Measurements from ENCODE around the gene DUSP15. TPM values are rescaled to one million over a fixed set of nuclear protein-coding genes. Genes with fewer than 3 reads are reported as not detected.
"Not testable (repeated sequence)": the region's sequence is repeated elsewhere in the genome, so short reads cannot be mapped to it uniquely, and the experiment has no call there.

DUSP15 gene
- total RNA-seq, 2 experiments from 2014 or later, result not detected

DNA sequence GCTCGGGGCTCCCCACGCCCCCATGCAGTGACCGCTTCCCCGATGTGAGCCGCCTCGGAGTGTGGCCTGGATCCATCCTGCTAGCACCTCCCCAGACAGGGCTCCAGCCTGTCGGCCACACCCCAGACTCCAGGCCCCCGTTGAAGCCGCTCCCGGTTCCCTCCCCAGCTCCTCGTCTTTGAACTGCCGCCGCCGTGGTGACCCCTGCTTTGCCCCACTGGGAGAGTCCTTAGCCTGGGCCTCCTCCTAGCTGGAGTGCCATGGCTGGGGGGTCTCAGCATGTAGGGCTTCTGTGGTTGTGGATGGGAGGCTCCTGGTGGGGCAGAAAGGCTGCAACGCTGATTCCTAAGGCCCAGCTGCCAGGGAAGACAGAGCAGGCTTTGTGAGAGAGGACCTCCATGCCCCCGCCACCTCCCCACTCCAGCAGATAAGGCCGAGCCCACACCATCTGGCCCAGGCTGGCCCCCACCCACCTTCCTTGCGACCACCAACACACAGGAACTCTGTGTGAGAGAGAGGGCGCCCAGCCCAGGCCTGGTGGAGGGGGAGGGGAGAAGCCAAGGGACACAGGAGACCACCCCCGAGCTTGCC is 36.3 kb downstream of the DUSP15 start:
- no peak for ATAC-seq
- H3K27ac Mint-ChIP-seq, result no peak overlapping the region
- CTCF ChIA-PET, result interaction anchor here (0.7 to 2.2 kb wide), 7 partner anchors 8 to 179 kb away, joined by 3 to 5 read pairs (median 3); partner anchors contain the start of gene PDRG1
- DNase-seq, result no peak
- no peaks in the 10 kb centered on the region for H3K9me3 Mint-ChIP-seq (ENCODE audit: insufficient read depth)
- no peaks in the 10 kb centered on the region for H3K27me3 Mint-ChIP-seq (ENCODE audit: low read depth)
- no peaks in the 10 kb centered on the region for H3K36me3 Mint-ChIP-seq (ENCODE audit: low read depth)
- H3K4me3 Mint-ChIP-seq, result no peak overlapping the region
- peaks cover 23% of the 10 kb centered on the region for H3K4me1 Mint-ChIP-seq (ENCODE audit: low read depth)
- POLR2A ChIA-PET, result no interaction called here

DNA sequence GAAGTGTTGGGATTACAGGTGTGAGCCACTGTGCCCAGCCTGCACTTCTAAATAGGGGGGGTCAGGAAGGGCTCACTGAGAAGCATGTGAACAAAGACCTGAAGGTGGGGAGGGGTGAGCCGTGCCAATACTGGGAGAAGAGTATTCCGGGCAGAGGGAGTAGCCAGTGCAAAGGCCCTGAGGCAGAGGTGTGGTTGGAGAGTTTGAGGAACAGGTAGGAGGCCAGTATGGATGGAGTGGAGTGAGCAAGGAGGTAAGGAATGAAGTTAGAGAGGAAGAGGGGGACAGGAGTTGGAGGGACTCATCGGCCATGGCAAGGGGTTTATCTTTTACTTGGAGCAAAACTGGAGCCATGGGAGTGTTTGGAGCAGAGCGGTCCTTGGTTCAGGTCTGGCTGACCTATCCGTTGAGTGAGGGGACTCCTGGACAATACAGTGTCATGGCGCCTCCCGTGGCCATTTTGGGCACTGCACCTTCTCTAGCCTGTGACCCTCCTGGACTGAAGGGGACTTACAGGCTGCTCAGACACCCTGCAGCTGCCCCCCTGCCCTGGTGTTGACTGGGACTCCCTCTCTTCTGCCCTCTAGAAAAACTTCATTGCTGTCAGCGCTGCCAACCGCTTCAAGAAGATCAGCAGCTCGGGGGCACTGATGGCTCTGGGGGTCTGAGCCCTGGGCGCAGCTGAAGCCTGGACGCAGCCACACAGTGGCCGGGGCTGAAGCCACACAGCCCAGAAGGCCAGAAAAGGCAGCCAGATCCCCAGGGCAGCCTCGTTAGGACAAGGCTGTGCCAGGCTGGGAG is 37.0 kb downstream of the DUSP15 start:
- peak; percentile 74 for DNase-seq
- no peaks in the 10 kb centered on the region for H3K36me3 Mint-ChIP-seq (ENCODE audit: low read depth)
- no peaks in the 10 kb centered on the region for H3K9me3 Mint-ChIP-seq (ENCODE audit: insufficient read depth)
- POLR2A ChIA-PET, result no interaction called here
- H3K4me1 Mint-ChIP-seq (ENCODE audit: low read depth), result peaks cover 23% of the 10 kb centered on the region
- no peak overlapping the region for H3K4me3 Mint-ChIP-seq
- ATAC-seq, result no peak
- H3K27me3 Mint-ChIP-seq (ENCODE audit: low read depth), result no peaks in the 10 kb centered on the region
- CTCF ChIA-PET, result interaction anchor here (0.7 to 2.2 kb wide), 7 partner anchors 9 to 179 kb away, joined by 3 to 5 read pairs (median 3); partner anchors contain the start of gene PDRG1
- H3K27ac Mint-ChIP-seq, result no peak overlapping the region

DNA sequence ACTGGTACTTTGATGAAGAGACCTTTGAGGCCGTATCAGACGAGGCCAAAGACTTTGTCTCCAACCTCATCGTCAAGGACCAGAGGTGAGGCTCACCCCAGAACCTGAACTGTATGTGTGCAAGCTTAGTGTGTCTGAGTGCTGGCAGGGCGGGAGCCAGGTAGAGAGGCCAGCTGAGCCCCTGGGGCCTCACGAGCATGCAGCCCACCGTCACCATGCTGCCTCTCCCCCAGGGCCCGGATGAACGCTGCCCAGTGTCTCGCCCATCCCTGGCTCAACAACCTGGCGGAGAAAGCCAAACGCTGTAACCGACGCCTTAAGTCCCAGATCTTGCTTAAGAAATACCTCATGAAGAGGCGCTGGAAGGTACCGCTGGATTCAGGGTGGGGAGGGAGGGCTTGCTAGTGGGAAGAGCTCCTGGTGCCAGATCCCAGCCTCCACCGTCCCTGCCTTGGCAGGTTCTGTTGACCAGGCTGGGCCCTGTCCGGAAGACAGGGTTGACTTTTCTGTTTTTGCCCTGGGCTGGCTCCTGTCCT is 38.5 kb downstream of the DUSP15 start:
- ATAC-seq, result no peak
- Mint-ChIP-seq H3K4me1 (ENCODE audit: low read depth) (peaks cover 22% of the 10 kb centered on the region), H3K4me3 (no peak overlapping the region), H3K27ac (no peak overlapping the region), H3K9me3 (ENCODE audit: insufficient read depth) (no peaks in the 10 kb centered on the region), H3K27me3 (ENCODE audit: low read depth) (no peaks in the 10 kb centered on the region), H3K36me3 (ENCODE audit: low read depth) (no peaks in the 10 kb centered on the region)
- ChIA-PET CTCF (no interaction called here), POLR2A (no interaction called here)
- no peak for DNase-seq

DNA sequence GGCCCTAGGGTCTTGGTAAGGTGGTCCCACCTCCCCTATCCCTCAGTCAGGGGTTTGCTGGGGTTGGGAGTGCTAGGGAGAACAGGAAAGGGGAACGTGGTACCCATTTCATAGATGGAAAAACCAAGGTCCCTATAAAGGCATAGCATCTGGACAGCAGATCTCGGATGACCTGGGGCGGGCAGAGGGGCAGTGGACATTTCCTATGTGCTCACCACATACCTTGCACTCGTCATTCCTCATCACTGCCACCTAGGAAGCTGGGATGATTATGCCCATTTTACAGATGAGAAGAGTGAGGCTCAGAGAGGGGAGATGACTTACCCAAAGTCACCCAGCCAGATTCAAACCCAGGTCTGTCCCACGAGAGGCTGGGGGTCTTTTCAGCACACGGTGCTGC is 39.1 kb downstream of the DUSP15 start:
- DNase-seq, result no peak
- no peak for ATAC-seq
- CTCF ChIA-PET, result no interaction called here
- Mint-ChIP-seq H3K4me3 (no peak overlapping the region), H3K9me3 (ENCODE audit: insufficient read depth) (no peaks in the 10 kb centered on the region), H3K27me3 (ENCODE audit: low read depth) (no peaks in the 10 kb centered on the region), H3K36me3 (ENCODE audit: low read depth) (no peaks in the 10 kb centered on the region), H3K4me1 (ENCODE audit: low read depth) (peaks cover 15% of the 10 kb centered on the region), H3K27ac (no peak overlapping the region)
- POLR2A ChIA-PET, result no interaction called here

DNA sequence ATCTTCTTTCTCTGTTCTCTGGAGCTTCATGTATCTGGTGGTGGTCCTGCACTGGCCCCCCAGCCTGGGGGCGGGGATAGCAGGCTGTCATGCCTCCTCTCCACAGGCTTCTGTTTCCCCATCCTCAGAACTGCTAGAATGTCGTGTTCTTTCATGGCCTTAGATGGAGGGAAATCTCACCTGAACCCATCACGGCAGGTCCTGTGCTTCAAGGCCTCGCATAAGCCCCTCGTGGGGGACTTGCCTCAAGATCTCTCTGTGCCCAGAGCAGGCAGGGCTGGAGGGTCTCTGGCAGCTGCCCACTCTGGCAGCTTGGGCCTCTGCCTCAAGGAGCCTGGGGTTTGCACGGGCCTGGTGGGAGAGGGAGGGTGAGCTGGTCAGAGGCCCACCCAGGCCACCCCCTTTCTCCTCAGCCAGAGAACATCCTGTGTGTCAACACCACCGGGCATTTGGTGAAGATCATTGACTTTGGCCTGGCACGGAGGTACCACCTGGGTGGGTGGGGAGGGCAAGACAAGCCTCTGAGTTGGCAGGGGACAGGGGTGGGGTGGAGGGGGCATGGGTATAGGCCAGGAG is 39.8 kb downstream of the DUSP15 start:
- no peaks in the 10 kb centered on the region for H3K9me3 Mint-ChIP-seq (ENCODE audit: insufficient read depth)
- ATAC-seq (no peak), DNase-seq (no peak)
- ChIA-PET POLR2A (no interaction called here), CTCF (interaction anchor here (0.8 kb wide), 1 partner anchor 201 kb away, joined by 4 read pairs; no protein-coding TSS in a partner anchor)
- H3K27ac Mint-ChIP-seq, result no peak overlapping the region
- no peaks in the 10 kb centered on the region for H3K36me3 Mint-ChIP-seq (ENCODE audit: low read depth)
- H3K4me1 Mint-ChIP-seq (ENCODE audit: low read depth), result peaks cover 8% of the 10 kb centered on the region
- no peak overlapping the region for H3K4me3 Mint-ChIP-seq
- no peaks in the 10 kb centered on the region for H3K27me3 Mint-ChIP-seq (ENCODE audit: low read depth)

DNA sequence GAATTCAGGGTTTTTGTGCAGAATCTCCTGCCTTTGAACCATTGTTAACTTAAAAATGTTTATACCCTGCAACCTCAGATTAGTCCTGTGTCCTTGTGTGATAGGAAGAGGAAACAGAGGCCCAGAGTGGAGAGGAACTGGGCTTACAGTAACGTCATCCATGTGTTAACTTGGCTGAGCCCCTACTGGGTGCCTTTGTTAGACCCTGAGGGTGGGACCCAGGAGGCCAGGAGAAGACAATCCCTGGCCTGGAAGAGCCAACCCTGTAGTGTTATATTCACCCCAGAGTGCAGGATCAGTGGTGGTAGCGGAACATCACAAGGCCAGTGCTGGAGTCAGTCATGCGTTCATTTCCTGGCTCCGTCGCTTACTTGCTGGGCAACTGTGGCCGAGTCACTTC is 40.6 kb downstream of the DUSP15 start:
- no peaks in the 10 kb centered on the region for H3K9me3 Mint-ChIP-seq (ENCODE audit: insufficient read depth)
- no peak overlapping the region for H3K4me3 Mint-ChIP-seq
- no peak for DNase-seq
- H3K27me3 Mint-ChIP-seq (ENCODE audit: low read depth), result no peaks in the 10 kb centered on the region
- no peaks in the 10 kb centered on the region for H3K36me3 Mint-ChIP-seq (ENCODE audit: low read depth)
- CTCF ChIA-PET, result interaction anchor here (0.8 to 1.2 kb wide), 2 partner anchors 123 to 202 kb away, joined by 3 to 4 read pairs; no protein-coding TSS in a partner anchor
- POLR2A ChIA-PET, result no interaction called here
- peaks cover under 1% of the 10 kb centered on the region for H3K4me1 Mint-ChIP-seq (ENCODE audit: low read depth)
- H3K27ac Mint-ChIP-seq, result no peak overlapping the region
- no peak for ATAC-seq

DNA sequence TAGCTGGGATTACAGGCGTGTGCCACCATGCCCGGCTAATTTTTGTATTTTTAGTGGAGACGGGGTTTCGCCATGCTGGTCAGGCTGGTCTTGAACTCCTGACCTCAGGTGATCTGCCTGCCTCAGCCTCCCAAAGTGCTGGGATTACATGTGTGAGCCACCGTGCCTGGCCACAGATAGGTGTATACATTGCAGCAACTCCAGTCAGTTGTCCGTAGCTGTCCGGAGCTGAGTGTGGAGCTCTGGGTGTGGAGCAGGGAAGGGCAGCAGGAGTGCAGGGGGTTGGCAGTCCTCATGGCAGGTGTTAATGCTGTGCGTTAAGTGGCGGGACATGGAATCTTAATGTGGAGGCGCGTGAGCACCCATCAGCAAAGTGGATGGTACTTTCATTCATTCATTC is 42.3 kb downstream of the DUSP15 start:
- POLR2A ChIA-PET; H3K4me1 Mint-ChIP-seq (ENCODE audit: low read depth); H3K36me3 Mint-ChIP-seq (ENCODE audit: low read depth); H3K9me3 Mint-ChIP-seq (ENCODE audit: insufficient read depth); H3K4me3 Mint-ChIP-seq; H3K27ac Mint-ChIP-seq; H3K27me3 Mint-ChIP-seq (ENCODE audit: low read depth); DNase-seq; ATAC-seq: not testable (repeated sequence)
- CTCF ChIA-PET, result interaction anchor here (2.9 kb wide), 1 partner anchor 19 kb away, joined by 13 read pairs; no protein-coding TSS in a partner anchor

DNA sequence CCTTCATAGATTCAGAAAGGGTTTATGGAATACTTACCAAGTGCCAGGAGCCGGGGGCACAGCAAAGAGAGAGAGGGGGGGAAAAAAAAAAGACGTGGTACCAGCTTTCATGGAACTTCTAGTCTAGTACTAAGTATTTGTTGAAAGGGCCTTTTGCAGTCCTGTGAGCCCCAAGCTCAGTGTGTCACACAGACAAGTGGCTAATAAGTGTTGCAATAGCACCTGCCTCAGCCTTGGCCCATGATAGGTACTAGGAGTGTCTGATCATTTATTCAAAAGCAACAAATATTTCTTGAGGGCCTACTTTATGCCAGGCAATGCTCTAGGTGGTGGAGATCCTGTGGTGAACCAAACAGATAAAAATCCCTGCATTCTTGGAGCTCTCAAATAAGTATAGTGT is 43.3 kb downstream of the DUSP15 start:
- Mint-ChIP-seq H3K27me3 (ENCODE audit: low read depth) (no peaks in the 10 kb centered on the region), H3K4me3 (no peak overlapping the region), H3K4me1 (ENCODE audit: low read depth) (peaks cover 16% of the 10 kb centered on the region), H3K9me3 (ENCODE audit: insufficient read depth) (no peaks in the 10 kb centered on the region), H3K27ac (no peak overlapping the region), H3K36me3 (ENCODE audit: low read depth) (no peaks in the 10 kb centered on the region)
- ChIA-PET CTCF (interaction anchor here (1.0 to 2.9 kb wide), 3 partner anchors 10 to 264 kb away, joined by 3 to 13 read pairs (median 4); no protein-coding TSS in a partner anchor), POLR2A (no interaction called here)
- DNase-seq (no peak), ATAC-seq (no peak)

DNA sequence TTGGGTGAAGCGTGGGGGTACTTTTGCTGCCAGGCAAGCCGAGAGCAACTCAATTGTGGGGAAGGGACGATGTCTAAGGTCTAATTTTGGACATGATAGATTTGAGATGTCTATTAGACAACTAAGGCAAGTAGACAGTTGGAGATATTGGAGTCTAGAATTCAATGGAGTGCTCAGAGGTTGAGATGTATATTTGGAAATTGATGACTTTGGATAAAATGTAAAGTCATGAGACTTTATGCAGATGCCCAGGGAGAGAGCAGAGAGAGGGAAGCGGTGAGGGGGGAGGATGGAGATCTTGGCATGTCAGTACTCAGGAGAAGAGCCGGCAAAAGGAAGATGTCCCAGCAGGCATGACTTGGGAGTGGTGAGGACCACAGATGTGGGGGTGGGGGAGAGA is 44.3 kb downstream of the DUSP15 start:
- H3K4me3 Mint-ChIP-seq, result no peak overlapping the region
- no peak overlapping the region for H3K27ac Mint-ChIP-seq
- no peak for ATAC-seq
- ChIA-PET CTCF (interaction anchor here (2.9 kb wide), 1 partner anchor 21 kb away, joined by 13 read pairs; no protein-coding TSS in a partner anchor), POLR2A (interaction anchor here (0.6 kb wide), 1 partner anchor 82 kb away, joined by 6 read pairs; no protein-coding TSS in a partner anchor)
- DNase-seq, result no peak
- H3K4me1 Mint-ChIP-seq (ENCODE audit: low read depth), result peaks cover 16% of the 10 kb centered on the region
- H3K9me3 Mint-ChIP-seq (ENCODE audit: insufficient read depth), result no peaks in the 10 kb centered on the region
- H3K36me3 Mint-ChIP-seq (ENCODE audit: low read depth), result no peaks in the 10 kb centered on the region
- H3K27me3 Mint-ChIP-seq (ENCODE audit: low read depth), result no peaks in the 10 kb centered on the region

DNA sequence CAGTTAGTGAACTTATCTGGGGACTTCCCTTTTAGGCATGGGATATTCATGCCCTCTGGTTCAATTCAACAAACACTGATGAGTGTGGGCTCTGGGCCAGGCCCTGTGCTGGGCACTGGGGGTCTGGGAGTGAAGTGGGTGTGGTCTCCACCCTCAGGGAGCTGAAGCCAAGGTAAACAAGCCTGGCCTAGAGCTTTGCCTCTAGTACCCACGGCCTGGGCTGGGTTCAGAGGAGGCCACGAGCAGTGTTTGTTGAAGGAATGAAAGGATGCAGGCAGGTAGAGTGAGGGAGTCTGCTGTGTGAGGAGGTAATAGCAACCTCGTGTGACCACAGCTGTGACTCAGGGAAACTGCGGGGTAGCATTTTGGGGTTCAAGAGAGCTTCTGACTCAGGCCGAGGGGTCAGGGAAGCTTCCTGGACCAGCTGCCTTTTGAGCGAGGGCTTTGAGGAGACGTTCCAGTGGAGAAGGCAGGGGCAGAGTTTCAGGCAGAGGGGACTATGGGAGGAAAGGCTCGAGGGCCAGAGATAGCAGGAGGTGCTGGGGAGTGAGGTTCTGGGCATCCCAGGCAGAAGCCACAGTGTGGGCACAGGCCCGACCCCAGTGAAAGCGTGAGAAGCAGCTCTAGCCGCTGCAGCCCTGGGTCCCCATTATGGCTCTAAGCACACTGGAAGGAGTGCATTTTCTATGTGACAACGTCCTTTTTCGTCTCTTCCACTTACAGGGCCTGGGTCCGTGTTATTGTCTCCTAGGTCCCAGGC is 45.6 kb downstream of the DUSP15 start:
- no peak for ATAC-seq
- Mint-ChIP-seq H3K36me3 (ENCODE audit: low read depth) (no peaks in the 10 kb centered on the region), H3K9me3 (ENCODE audit: insufficient read depth) (no peaks in the 10 kb centered on the region), H3K27me3 (ENCODE audit: low read depth) (no peaks in the 10 kb centered on the region), H3K27ac (no peak overlapping the region), H3K4me1 (ENCODE audit: low read depth) (peaks cover 16% of the 10 kb centered on the region), H3K4me3 (no peak overlapping the region)
- CTCF ChIA-PET, result interaction anchor here (1.7 to 2.9 kb wide), 2 partner anchors 9 to 127 kb away, joined by 4 to 22 read pairs; partner anchors contain the start of gene PDRG1
- DNase-seq, result no peak
- POLR2A ChIA-PET, result no interaction called here

DNA sequence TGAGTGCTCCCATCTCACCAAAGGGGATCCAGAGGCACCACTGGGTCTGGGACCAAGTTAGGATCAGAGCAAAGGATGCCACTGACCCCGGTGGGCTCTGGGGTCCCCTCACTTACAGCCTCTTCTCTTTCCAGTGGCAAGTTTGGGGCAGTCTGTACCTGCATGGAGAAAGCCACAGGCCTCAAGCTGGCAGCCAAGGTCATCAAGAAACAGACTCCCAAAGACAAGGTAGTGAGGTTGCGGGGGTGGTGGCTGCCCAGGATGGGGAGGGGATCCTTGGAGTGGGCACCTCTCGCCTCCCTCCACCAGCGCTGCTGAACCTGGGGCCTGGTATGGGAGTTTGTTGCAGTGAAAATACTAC is 46.2 kb downstream of the DUSP15 start:
- CTCF ChIA-PET, result interaction anchor here (1.1 to 3.7 kb wide), 7 partner anchors 9 to 267 kb away, joined by 4 to 53 read pairs (median 9); partner anchors contain the start of gene PDRG1
- Mint-ChIP-seq H3K36me3 (ENCODE audit: low read depth) (no peaks in the 10 kb centered on the region), H3K27ac (peak overlapping the region; percentile 7), H3K9me3 (ENCODE audit: insufficient read depth) (no peaks in the 10 kb centered on the region), H3K4me3 (no peak overlapping the region), H3K4me1 (ENCODE audit: low read depth) (peaks cover 16% of the 10 kb centered on the region), H3K27me3 (ENCODE audit: low read depth) (no peaks in the 10 kb centered on the region)
- DNase-seq (no peak), ATAC-seq (no peak)
- POLR2A ChIA-PET, result interaction anchor here (1.3 kb wide), 1 partner anchor 22 kb away, joined by 5 read pairs; no protein-coding TSS in a partner anchor

Data from activated CD8-positive, alpha-beta T cell treated with anti-CD3 and anti-CD28 coated beads, Interleukin-2, amount 10 ng/mL, durations not matched to agents 7 days and 5 days (primary cell).